Amniotic stem cell (primary cell): ENCODE measurements around the gene CUBN.

ENCODE experiments used
- DNase-seq: peaks from one replicate; lab custom pipeline; 2025; lab: John Stamatoyannopoulos, UW

The CUBN gene

GRCh38 chr10:16787361-16787791 lies 342.2 kb downstream of the CUBN start:
- DNase-seq: no peak

GRCh38 chr10:16780338-16780880 lies 349.2 kb downstream of the CUBN start:
- no peak for DNase-seq

- DNase-seq: no peak
These were observed 350.2 kb downstream of the CUBN start for GRCh38 chr10:16779384-16779915.

GRCh38 chr10:16777473-16778370 lies 351.9 kb downstream of the CUBN start:
- peak; percentile 27 for DNase-seq

GRCh38 chr10:16776896-16777295 lies 352.7 kb downstream of the CUBN start:
- DNase-seq: no peak
